Activated CD8-positive, alpha-beta memory T cell treated with anti-CD3 and anti-CD28 coated beads for 36 hours (primary cell): ENCODE data around the gene CRMP1. TPM values are rescaled to one million over a fixed set of nuclear protein-coding genes. Genes with fewer than 3 reads are reported as not detected.
"Not testable (repeated sequence)": the region's sequence is repeated elsewhere in the genome, so short reads cannot be mapped to it uniquely, and the experiment has no call there.

Source experiments
- CTCF ChIA-PET: fragments of 350-600 bp; sonication (Branson Sonifier 250); formaldehyde crosslinking; loops from one replicate; lab custom pipeline; 2021; ENCODE audit warnings: antibody characterized with exemption; lab: Charles Lee
- POLR2A ChIA-PET: fragments of 350-600 bp; sonication (Branson Sonifier 250); formaldehyde crosslinking; loops from one replicate; lab custom pipeline; 2021; ENCODE audit warnings: antibody characterized with exemption; lab: Charles Lee
- total RNA-seq, 2 experiments: library from RNA; stranded (reverse); gene quantifications; one replicate each; pipeline ENCODE4 v1.2.3, GENCODE V29; 2021

CRMP1 gene
- total RNA-seq, 2 experiments from 2014 or later: not detected

- ChIA-PET CTCF (no interaction called here), POLR2A (no interaction called here)
Observed at GRCh38 chr4:5866841-5867813, 25.8 kb downstream of the CRMP1 start.

- CTCF ChIA-PET: no interaction called here
- POLR2A ChIA-PET: no interaction called here
Observed at GRCh38 chr4:5865896-5866599, 26.8 kb downstream of the CRMP1 start.

- CTCF ChIA-PET: no interaction called here
- POLR2A ChIA-PET: no interaction called here
Observed at GRCh38 chr4:5863461-5864113, 29.3 kb downstream of the CRMP1 start.

- ChIA-PET CTCF (no interaction called here), POLR2A (no interaction called here)
Observed at GRCh38 chr4:5858020-5858769, 34.7 kb downstream of the CRMP1 start.

- POLR2A ChIA-PET: no interaction called here
- CTCF ChIA-PET: no interaction called here
Observed at GRCh38 chr4:5857199-5857598, 35.7 kb downstream of the CRMP1 start.

GRCh38 chr4:5856362-5856761 is 36.5 kb downstream of the CRMP1 start:
- POLR2A ChIA-PET: not testable (repeated sequence)

GRCh38 chr4:5854929-5855328 is 38.0 kb downstream of the CRMP1 start:
- POLR2A ChIA-PET: no interaction called here
- CTCF ChIA-PET: no interaction called here

More at GRCh38 chr4:5856362-5856761, 36.5 kb downstream of the CRMP1 start:
- CTCF ChIA-PET: not testable (repeated sequence)

- CTCF ChIA-PET: no interaction called here
- POLR2A ChIA-PET: no interaction called here
Observed at GRCh38 chr4:5852523-5853202, 40.2 kb downstream of the CRMP1 start.

- ChIA-PET CTCF (no interaction called here), POLR2A (no interaction called here)
Observed at GRCh38 chr4:5851637-5852301, 41.1 kb downstream of the CRMP1 start.

- ChIA-PET CTCF (no interaction called here), POLR2A (no interaction called here)
Observed at GRCh38 chr4:5845035-5845905, 47.6 kb downstream of the CRMP1 start.

GRCh38 chr4:5843573-5844530 is 49.0 kb downstream of the CRMP1 start:
- ChIA-PET CTCF (no interaction called here), POLR2A (no interaction called here)

GRCh38 chr4:5842456-5842855 is 50.4 kb downstream of the CRMP1 start:
- POLR2A ChIA-PET: no interaction called here
- CTCF ChIA-PET: no interaction called here

- CTCF ChIA-PET: no interaction called here
- POLR2A ChIA-PET: no interaction called here
Observed at GRCh38 chr4:5839751-5840674, 52.9 kb downstream of the CRMP1 start.

GRCh38 chr4:5839332-5839731 is 53.6 kb downstream of the CRMP1 start:
- CTCF ChIA-PET: no interaction called here
- POLR2A ChIA-PET: no interaction called here

GRCh38 chr4:5837483-5837882 is 55.4 kb downstream of the CRMP1 start:
- CTCF ChIA-PET, POLR2A ChIA-PET: not testable (repeated sequence)
